DMS114 treated with DMSO at 0.1 percent for 48 hours (cell line): ENCODE measurements around the gene PAPSS1.

ENCODE experiments used
- DNase-seq: peaks from one replicate; lab custom pipeline; 2025; ENCODE audit not compliant: unreplicated experiment; lab: John Stamatoyannopoulos, UW

The PAPSS1 gene

DNA sequence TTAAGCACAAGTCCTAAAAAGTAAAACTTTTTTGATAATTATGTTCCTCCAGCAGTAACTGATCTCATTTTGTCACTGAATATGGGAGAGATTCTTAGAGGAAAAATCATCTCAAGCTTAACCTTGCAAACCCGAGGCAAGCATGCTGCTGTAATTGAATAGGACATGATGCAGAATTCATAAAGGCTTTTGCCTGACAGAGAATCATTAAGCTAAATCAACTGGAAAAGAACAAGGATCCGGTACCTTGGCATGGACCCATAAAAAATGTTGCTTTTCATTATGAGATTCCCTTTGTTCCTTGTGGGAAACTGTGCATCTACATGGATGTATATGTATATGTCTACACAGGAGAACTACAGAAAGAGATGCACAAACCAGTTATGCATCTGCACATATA is 149.1 kb downstream of the PAPSS1 start:
- no peak for DNase-seq

DNA sequence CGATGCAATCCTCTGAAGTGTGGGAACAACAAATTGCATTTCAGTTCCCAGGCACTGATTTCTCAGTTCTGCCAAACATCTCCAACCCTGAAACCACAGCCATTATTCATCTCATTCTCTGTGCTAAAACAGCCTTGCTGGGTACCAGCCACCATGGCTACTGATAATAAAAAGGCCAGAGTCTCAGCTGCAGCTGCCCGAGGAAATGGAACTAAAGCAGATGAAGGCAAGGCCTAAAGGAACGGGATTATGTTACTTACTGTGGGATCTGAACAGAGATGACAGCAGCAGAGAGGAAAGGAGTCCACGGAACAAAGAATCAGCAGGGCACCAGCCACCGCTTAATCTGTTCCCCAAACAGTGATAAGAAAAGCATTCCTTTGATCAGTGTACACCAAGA is 155.7 kb downstream of the PAPSS1 start:
- DNase-seq = no peak
